Measurements from ENCODE around the gene NEK1. TPM values are rescaled to one million over a fixed set of nuclear protein-coding genes. Genes with fewer than 3 reads are reported as not detected.
A peak's percentile ranks its signal among the peaks of the same experiment; 100 is the strongest.
"Not testable (repeated sequence)": the region's sequence is repeated elsewhere in the genome, so short reads cannot be mapped to it uniquely, and the experiment has no call there.

Gene NEK1
- total and polyA plus RNA-seq, 7 experiments from 2014 or later, result 7.8 to 21.0 (median 13.9) TPM

DNA sequence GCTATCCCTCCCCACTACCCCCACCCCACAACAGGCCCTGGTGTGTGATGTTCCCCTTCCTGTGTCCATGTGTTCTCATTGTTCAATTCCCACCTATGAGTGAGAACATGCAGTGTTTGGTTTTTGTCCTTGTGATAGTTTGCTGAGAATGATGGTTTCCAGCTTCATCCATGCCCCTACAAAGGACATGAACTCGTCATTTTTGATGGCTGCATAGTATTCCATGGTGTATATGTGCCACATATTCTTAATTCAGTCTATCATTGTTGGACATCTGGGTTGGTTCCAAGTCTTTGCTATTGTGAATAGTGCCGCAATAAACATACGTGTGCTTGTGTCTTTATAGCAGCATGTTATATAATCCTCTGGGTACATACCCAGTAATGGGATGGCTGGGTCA is 118.1 kb downstream of the NEK1 start:
- H3K36me3 Mint-ChIP-seq, result peaks cover 6 to 36% (median 30%) of the 10 kb centered on the region in 5 donors
- CTCF ChIA-PET; H3K4me3 ChIP-seq (ENCODE audit: low read length); DNase-seq; H3K27me3 Mint-ChIP-seq; H3K27ac ChIP-seq (ENCODE audit: low read depth, low read length); H3K27ac Mint-ChIP-seq; intact Hi-C loops (cut with micrococcal nuclease); H3K9me3 ChIP-seq (ENCODE audit: control insufficient read depth in 2 of 3, low read length in 3 of 3); ATAC-seq; H3K36me3 ChIP-seq (ENCODE audit: control insufficient read depth in 2 of 3, insufficient read depth in 3 of 3, low read length in 3 of 3); H3K27me3 ChIP-seq (ENCODE audit: control insufficient read depth in 2 of 2, insufficient read depth in 2 of 2, low read length in 2 of 2); H3K4me1 ChIP-seq (ENCODE audit: control insufficient read depth in 2 of 2, insufficient read depth in 2 of 2, low read length in 2 of 2); H3K4me3 Mint-ChIP-seq: not testable (repeated sequence)
- H3K4me1 Mint-ChIP-seq, result peaks cover 0 to 12% (median 4%) of the 10 kb centered on the region in 7 donors
- POLR2A ChIA-PET, result interaction anchor here (0.7 kb wide), 1 partner anchor 13 kb away, joined by 3 read pairs; no protein-coding TSS in a partner anchor
- H3K9me3 Mint-ChIP-seq, result peaks cover 0 to 32% (median 11%) of the 10 kb centered on the region in 11 donors

- Histone ChIP-seq H3K9me3 (ENCODE audit: control insufficient read depth in 2 of 3, low read length in 3 of 3) (peaks cover 0 to 9% (median 0%) of the 10 kb centered on the region in 3 experiments), H3K27ac (ENCODE audit: low read depth, low read length) (no peak overlapping the region), H3K27me3 (ENCODE audit: control insufficient read depth in 2 of 2, insufficient read depth in 2 of 2, low read length in 2 of 2) (no peaks in the 10 kb centered on the region), H3K4me3 (ENCODE audit: low read length) (no peak overlapping the region), H3K36me3 (ENCODE audit: control insufficient read depth in 2 of 3, insufficient read depth in 3 of 3, low read length in 3 of 3) (no peaks in the 10 kb centered on the region), H3K4me1 (ENCODE audit: control insufficient read depth in 2 of 2, insufficient read depth in 2 of 2, low read length in 2 of 2) (no peaks in the 10 kb centered on the region)
- H3K36me3 Mint-ChIP-seq, result peaks cover 2 to 33% (median 25%) of the 10 kb centered on the region in 5 donors
- H3K27me3 Mint-ChIP-seq, result no peaks in the 10 kb centered on the region
- H3K4me3 Mint-ChIP-seq, result no peak overlapping the region
- no peak for DNase-seq
- H3K4me1 Mint-ChIP-seq, result peaks cover 0 to 12% (median 4%) of the 10 kb centered on the region in 7 donors
- peak overlapping the region in 1 of 9 donors; percentile 68 for H3K27ac Mint-ChIP-seq
- ATAC-seq, result no peak
- intact Hi-C loops (cut with micrococcal nuclease), result loop anchor here (1.0 kb wide), 2 partner anchors 498 to 570 kb away; no protein-coding TSS in a partner anchor
- H3K9me3 Mint-ChIP-seq, result peaks cover 0 to 32% (median 11%) of the 10 kb centered on the region in 11 donors
- ChIA-PET CTCF (interaction anchor here (0.7 kb wide), 1 partner anchor 570 kb away, joined by 6 read pairs; no protein-coding TSS in a partner anchor), POLR2A (no interaction called here)
These were observed 119.2 kb downstream of the NEK1 start for GRCh38 chr4:169493164-169493524.

DNA sequence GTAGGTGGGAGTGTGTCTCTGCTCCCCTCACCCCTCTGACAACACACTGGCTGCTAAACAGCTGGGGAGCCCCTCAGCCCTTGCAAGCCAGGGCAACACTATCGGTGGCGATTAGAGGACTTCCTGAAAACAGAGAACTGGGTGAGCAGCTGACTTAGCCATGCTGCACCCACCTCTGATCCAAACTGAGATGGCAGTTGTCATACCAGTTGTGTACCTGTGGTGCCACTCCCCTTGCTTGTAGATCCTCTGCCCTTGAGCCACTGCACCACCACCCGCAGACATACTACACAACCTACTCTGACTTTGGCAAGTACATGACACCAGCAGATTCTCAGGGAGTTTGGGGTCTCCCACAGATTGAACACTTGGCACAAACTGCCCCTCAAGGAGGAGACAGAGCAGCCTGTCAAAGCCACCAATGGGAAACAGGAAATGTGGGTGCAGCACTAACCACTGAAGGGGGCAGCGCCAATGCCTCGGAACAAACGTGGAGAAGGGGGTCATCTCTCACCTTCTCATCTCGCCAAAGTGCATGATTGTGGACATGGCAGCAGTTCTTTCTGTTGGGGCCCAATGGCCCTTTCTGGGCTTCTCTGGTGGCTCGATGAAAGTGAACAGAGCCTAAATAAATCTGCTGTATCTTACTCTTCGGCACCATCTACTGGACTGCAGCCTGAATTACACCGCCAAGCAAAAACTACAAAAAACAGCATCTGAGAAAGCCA is 119.8 kb downstream of the NEK1 start:
- Mint-ChIP-seq H3K4me3 (no peak overlapping the region), H3K27ac (peak overlapping the region in 2 of 9 donors; percentile 57 to 68), H3K4me1 (peaks cover 0 to 12% (median 4%) of the 10 kb centered on the region in 7 donors), H3K9me3 (peaks cover 0 to 29% (median 8%) of the 10 kb centered on the region in 11 donors), H3K27me3 (no peaks in the 10 kb centered on the region), H3K36me3 (peaks cover 2 to 33% (median 25%) of the 10 kb centered on the region in 5 donors)
- no peak overlapping the region for H3K27ac ChIP-seq (ENCODE audit: low read depth, low read length)
- ChIA-PET CTCF (no interaction called here), POLR2A (no interaction called here)
- no peaks in the 10 kb centered on the region for H3K36me3 ChIP-seq (ENCODE audit: control insufficient read depth in 2 of 3, insufficient read depth in 3 of 3, low read length in 3 of 3)
- H3K4me1 ChIP-seq (ENCODE audit: control insufficient read depth in 2 of 2, insufficient read depth in 2 of 2, low read length in 2 of 2), result no peaks in the 10 kb centered on the region
- intact Hi-C loops (cut with micrococcal nuclease), result loop anchor here (1.0 kb wide), 2 partner anchors 497 to 569 kb away; no protein-coding TSS in a partner anchor
- H3K9me3 ChIP-seq (ENCODE audit: control insufficient read depth in 2 of 3, low read length in 3 of 3), result peaks cover 0 to 9% (median 0%) of the 10 kb centered on the region in 3 experiments
- DNase-seq, result peak in 6 of 9 donors; percentile 7 to 31 (median 18)
- peak; percentile 74 for ATAC-seq
- no peaks in the 10 kb centered on the region for H3K27me3 ChIP-seq (ENCODE audit: control insufficient read depth in 2 of 2, insufficient read depth in 2 of 2, low read length in 2 of 2)
- H3K4me3 ChIP-seq (ENCODE audit: low read length), result no peak overlapping the region

DNA sequence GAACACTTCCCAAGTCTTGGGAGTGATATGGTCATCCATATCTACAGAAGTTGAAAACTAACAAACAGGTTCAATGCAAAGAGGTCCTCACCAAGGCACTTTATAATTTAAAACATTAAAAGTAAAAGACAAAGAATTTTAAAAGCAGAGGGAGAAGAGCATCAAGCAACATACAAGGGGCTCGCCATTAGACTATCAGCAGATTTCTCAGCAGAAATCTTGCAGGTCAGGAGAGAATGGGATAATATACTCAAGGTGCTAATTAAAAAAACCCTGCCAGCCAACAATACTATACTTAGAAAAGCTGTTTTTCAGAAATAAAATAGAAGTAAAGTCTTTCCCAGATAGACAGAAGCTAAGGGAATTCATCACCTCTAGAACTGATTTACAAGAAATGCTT is 121.2 kb downstream of the NEK1 start:
- no peak for DNase-seq
- ATAC-seq, result no peak
- no peaks in the 10 kb centered on the region for H3K36me3 ChIP-seq (ENCODE audit: control insufficient read depth in 2 of 3, insufficient read depth in 3 of 3, low read length in 3 of 3)
- H3K4me3 ChIP-seq (ENCODE audit: low read length), result no peak overlapping the region
- ChIA-PET POLR2A (no interaction called here), CTCF (interaction anchor here (1.3 kb wide), 1 partner anchor 567 kb away, joined by 4 read pairs; no protein-coding TSS in a partner anchor)
- H3K27ac ChIP-seq (ENCODE audit: low read depth, low read length), result no peak overlapping the region
- intact Hi-C loops (cut with micrococcal nuclease), result no loop called here
- H3K9me3 ChIP-seq (ENCODE audit: control insufficient read depth in 2 of 3, low read length in 3 of 3), result peaks cover 0 to 9% (median 0%) of the 10 kb centered on the region in 3 experiments
- no peaks in the 10 kb centered on the region for H3K4me1 ChIP-seq (ENCODE audit: control insufficient read depth in 2 of 2, insufficient read depth in 2 of 2, low read length in 2 of 2)
- H3K4me3 Mint-ChIP-seq, result no peak overlapping the region
- no peaks in the 10 kb centered on the region for H3K27me3 ChIP-seq (ENCODE audit: control insufficient read depth in 2 of 2, insufficient read depth in 2 of 2, low read length in 2 of 2)
- peaks cover 0 to 12% (median 4%) of the 10 kb centered on the region in 7 donors for H3K4me1 Mint-ChIP-seq
- H3K36me3 Mint-ChIP-seq, result peaks cover 2 to 33% (median 25%) of the 10 kb centered on the region in 5 donors
- no peak overlapping the region for H3K27ac Mint-ChIP-seq
- H3K27me3 Mint-ChIP-seq, result no peaks in the 10 kb centered on the region
- H3K9me3 Mint-ChIP-seq, result peaks cover 0 to 26% (median 6%) of the 10 kb centered on the region in 11 donors

- DNase-seq, result no peak
- H3K27me3 Mint-ChIP-seq, result no peaks in the 10 kb centered on the region
- H3K36me3 Mint-ChIP-seq, result peaks cover 2 to 36% (median 25%) of the 10 kb centered on the region in 5 donors
- H3K9me3 Mint-ChIP-seq, result peaks cover 0 to 26% (median 6%) of the 10 kb centered on the region in 11 donors
- ATAC-seq, result no peak
- CTCF ChIA-PET, result interaction anchor here (1.4 kb wide), 1 partner anchor 566 kb away, joined by 3 read pairs; no protein-coding TSS in a partner anchor
- no peaks in the 10 kb centered on the region for H3K4me1 ChIP-seq (ENCODE audit: control insufficient read depth in 2 of 2, insufficient read depth in 2 of 2, low read length in 2 of 2)
- peaks cover 0 to 9% (median 0%) of the 10 kb centered on the region in 3 experiments for H3K9me3 ChIP-seq (ENCODE audit: control insufficient read depth in 2 of 3, low read length in 3 of 3)
- POLR2A ChIA-PET, result no interaction called here
- H3K27ac Mint-ChIP-seq, result no peak overlapping the region
- H3K4me1 Mint-ChIP-seq, result peaks cover 0 to 12% (median 4%) of the 10 kb centered on the region in 7 donors
- no peaks in the 10 kb centered on the region for H3K36me3 ChIP-seq (ENCODE audit: control insufficient read depth in 2 of 3, insufficient read depth in 3 of 3, low read length in 3 of 3)
- H3K4me3 ChIP-seq (ENCODE audit: low read length), result no peak overlapping the region
- intact Hi-C loops (cut with micrococcal nuclease), result loop anchor here (5.0 kb wide), 3 partner anchors 122 to 1307 kb away; partner anchors contain the start of gene SH3RF1 (in 1 of the 2)
- no peaks in the 10 kb centered on the region for H3K27me3 ChIP-seq (ENCODE audit: control insufficient read depth in 2 of 2, insufficient read depth in 2 of 2, low read length in 2 of 2)
- H3K4me3 Mint-ChIP-seq, result no peak overlapping the region
- no peak overlapping the region for H3K27ac ChIP-seq (ENCODE audit: low read depth, low read length)
These were observed 123.1 kb downstream of the NEK1 start for GRCh38 chr4:169489306-169489705.

- no peaks in the 10 kb centered on the region for H3K9me3 ChIP-seq (ENCODE audit: control insufficient read depth in 2 of 3, low read length in 3 of 3)
- Mint-ChIP-seq H3K36me3 (peaks cover 2 to 29% (median 5%) of the 10 kb centered on the region in 5 donors), H3K4me3 (no peak overlapping the region), H3K4me1 (no peaks in the 10 kb centered on the region), H3K27ac (no peak overlapping the region), H3K27me3 (no peaks in the 10 kb centered on the region), H3K9me3 (peaks cover 0 to under 1% (median 0%) of the 10 kb centered on the region in 11 donors)
- ATAC-seq (no peak), DNase-seq (peak in 7 of 9 donors; percentile 5 to 46 (median 34))
- no peak overlapping the region for H3K27ac ChIP-seq (ENCODE audit: low read depth, low read length)
- H3K27me3 ChIP-seq (ENCODE audit: control insufficient read depth in 2 of 2, insufficient read depth in 2 of 2, low read length in 2 of 2), result no peaks in the 10 kb centered on the region
- no peak overlapping the region for H3K4me3 ChIP-seq (ENCODE audit: low read length)
- POLR2A ChIA-PET, result no interaction called here
- no peaks in the 10 kb centered on the region for H3K36me3 ChIP-seq (ENCODE audit: control insufficient read depth in 2 of 3, insufficient read depth in 3 of 3, low read length in 3 of 3)
- intact Hi-C loops (cut with micrococcal nuclease), result loop anchor here (1.0 to 5.0 kb wide), 10 partner anchors 75 to 1304 kb away; partner anchors contain the start of genes CBR4 (in 1 of the 2) and SH3RF1 (in 1 of the 2)
- H3K4me1 ChIP-seq (ENCODE audit: control insufficient read depth in 2 of 2, insufficient read depth in 2 of 2, low read length in 2 of 2), result no peaks in the 10 kb centered on the region
- CTCF ChIA-PET, result interaction anchor here (0.7 to 1.7 kb wide), 3 partner anchors 560 to 712 kb away, joined by 3 to 19 read pairs (median 3); no protein-coding TSS in a partner anchor
These were observed 126.3 kb downstream of the NEK1 start for GRCh38 chr4:169485791-169486742.

Data from naive thymus-derived CD4-positive, alpha-beta T cell (primary cell).